Measurements from ENCODE around the gene NRP2. TPM values are rescaled to one million over a fixed set of nuclear protein-coding genes. Genes with fewer than 3 reads are reported as not detected.

NRP2 gene
- total RNA-seq, 2 experiments from 2014 or later: 0.19 TPM; not detected in 1

GRCh38 chr2:205740381-205740780 lies 58.1 kb downstream of the NRP2 start:
- no peaks in the 10 kb centered on the region for H3K27me3 ChIP-seq (ENCODE audit: control insufficient read depth in 1 of 2, insufficient read depth in 2 of 2, low read length in 2 of 2)
- Mint-ChIP-seq H3K27ac (no peak overlapping the region), H3K4me3 (no peak overlapping the region), H3K36me3 (ENCODE audit: low read depth) (no peaks in the 10 kb centered on the region), H3K9me3 (no peaks in the 10 kb centered on the region), H3K4me1 (ENCODE audit: low read depth) (no peaks in the 10 kb centered on the region), H3K27me3 (peaks cover 26% of the 10 kb centered on the region)
- no peaks in the 10 kb centered on the region for H3K36me3 ChIP-seq (ENCODE audit: insufficient read depth, low read length)
- no peak overlapping the region for H3K27ac ChIP-seq (ENCODE audit: low read depth in 1 of 2, low read length in 2 of 2)
- POLR2A ChIA-PET: no interaction called here
- CTCF ChIA-PET: no interaction called here
- no peak overlapping the region for H3K4me3 ChIP-seq (ENCODE audit: low read length)
- no peaks in the 10 kb centered on the region for H3K4me1 ChIP-seq (ENCODE audit: insufficient read depth, low read length)
- DNase-seq (no peak), ATAC-seq (ENCODE audit: poor library complexity) (no peak)
- intact Hi-C loops (cut with DNase I, micrococcal nuclease): no loop called here
- H3K9me3 ChIP-seq (ENCODE audit: control insufficient read depth in 1 of 2, insufficient read depth in 1 of 2, low read length in 2 of 2): no peaks in the 10 kb centered on the region
- TF ChIP-seq, protein P1, sequence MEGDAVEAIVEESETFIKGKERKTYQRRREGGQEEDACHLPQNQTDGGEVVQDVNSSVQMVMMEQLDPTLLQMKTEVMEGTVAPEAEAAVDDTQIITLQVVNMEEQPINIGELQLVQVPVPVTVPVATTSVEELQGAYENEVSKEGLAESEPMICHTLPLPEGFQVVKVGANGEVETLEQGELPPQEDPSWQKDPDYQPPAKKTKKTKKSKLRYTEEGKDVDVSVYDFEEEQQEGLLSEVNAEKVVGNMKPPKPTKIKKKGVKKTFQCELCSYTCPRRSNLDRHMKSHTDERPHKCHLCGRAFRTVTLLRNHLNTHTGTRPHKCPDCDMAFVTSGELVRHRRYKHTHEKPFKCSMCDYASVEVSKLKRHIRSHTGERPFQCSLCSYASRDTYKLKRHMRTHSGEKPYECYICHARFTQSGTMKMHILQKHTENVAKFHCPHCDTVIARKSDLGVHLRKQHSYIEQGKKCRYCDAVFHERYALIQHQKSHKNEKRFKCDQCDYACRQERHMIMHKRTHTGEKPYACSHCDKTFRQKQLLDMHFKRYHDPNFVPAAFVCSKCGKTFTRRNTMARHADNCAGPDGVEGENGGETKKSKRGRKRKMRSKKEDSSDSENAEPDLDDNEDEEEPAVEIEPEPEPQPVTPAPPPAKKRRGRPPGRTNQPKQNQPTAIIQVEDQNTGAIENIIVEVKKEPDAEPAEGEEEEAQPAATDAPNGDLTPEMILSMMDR (IDR thresholded peaks at IDR 0.05): no peak

DNA sequence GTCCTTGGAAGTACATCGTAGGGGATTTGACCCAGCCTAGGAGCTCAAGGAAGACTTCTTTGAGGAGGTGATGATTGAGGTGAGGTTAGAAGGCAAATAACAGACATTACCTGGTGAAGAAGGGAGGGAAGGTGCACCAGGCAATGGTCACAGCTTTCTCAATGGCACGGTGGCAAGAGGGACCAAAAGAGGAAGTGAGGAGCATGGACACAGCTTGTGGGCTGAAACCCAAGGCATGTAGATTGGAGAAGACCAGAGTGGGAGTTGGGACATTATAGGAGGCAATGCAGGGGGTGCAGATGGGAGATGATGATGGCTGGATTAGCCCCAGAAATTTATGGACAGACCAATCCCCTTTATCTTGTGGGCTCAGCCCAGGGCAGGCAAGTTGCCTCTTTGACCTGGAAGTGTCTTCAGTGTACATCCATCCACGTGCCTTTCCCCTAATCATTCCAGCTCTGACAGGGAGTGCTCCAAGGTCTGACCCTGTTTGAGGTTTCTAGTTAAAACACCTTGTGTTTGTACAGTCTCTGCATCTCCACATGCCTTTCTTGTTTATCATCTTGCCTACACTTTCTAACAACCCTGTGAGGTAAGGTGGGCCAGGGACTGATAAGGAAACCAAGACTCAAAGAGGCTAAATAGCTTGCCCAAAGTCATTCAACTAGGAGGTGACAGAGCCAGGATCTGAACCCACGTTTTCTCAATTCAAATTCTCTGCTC lies 59.1 kb downstream of the NRP2 start:
- TF ChIP-seq, protein P1 (IDR thresholded peaks at IDR 0.05): no peak
- no peaks in the 10 kb centered on the region for H3K4me1 ChIP-seq (ENCODE audit: insufficient read depth, low read length)
- peaks cover 0 to 3% of the 10 kb centered on the region in 2 experiments for H3K9me3 ChIP-seq (ENCODE audit: control insufficient read depth in 1 of 2, insufficient read depth in 1 of 2, low read length in 2 of 2)
- peaks cover 30% of the 10 kb centered on the region for H3K27me3 Mint-ChIP-seq
- intact Hi-C loops (cut with DNase I, micrococcal nuclease): no loop called here
- peaks cover 0 to 5% of the 10 kb centered on the region in 2 experiments for H3K27me3 ChIP-seq (ENCODE audit: control insufficient read depth in 1 of 2, insufficient read depth in 2 of 2, low read length in 2 of 2)
- CTCF ChIA-PET: no interaction called here
- H3K4me1 Mint-ChIP-seq (ENCODE audit: low read depth): no peaks in the 10 kb centered on the region
- POLR2A ChIA-PET: no interaction called here
- no peak for ATAC-seq (ENCODE audit: poor library complexity)
- H3K4me3 ChIP-seq (ENCODE audit: low read length): no peak overlapping the region
- H3K4me3 Mint-ChIP-seq: no peak overlapping the region
- no peak for DNase-seq
- no peak overlapping the region for H3K27ac ChIP-seq (ENCODE audit: low read depth in 1 of 2, low read length in 2 of 2)
- no peak overlapping the region for H3K27ac Mint-ChIP-seq
- H3K36me3 Mint-ChIP-seq (ENCODE audit: low read depth): no peaks in the 10 kb centered on the region
- no peaks in the 10 kb centered on the region for H3K9me3 Mint-ChIP-seq
- no peaks in the 10 kb centered on the region for H3K36me3 ChIP-seq (ENCODE audit: insufficient read depth, low read length)

- H3K4me1 Mint-ChIP-seq (ENCODE audit: low read depth): no peaks in the 10 kb centered on the region
- ATAC-seq (ENCODE audit: poor library complexity) (no peak), DNase-seq (no peak)
- TF ChIP-seq, protein P1 (IDR thresholded peaks at IDR 0.05): no peak
- H3K36me3 Mint-ChIP-seq (ENCODE audit: low read depth): no peaks in the 10 kb centered on the region
- H3K36me3 ChIP-seq (ENCODE audit: insufficient read depth, low read length): no peaks in the 10 kb centered on the region
- H3K4me1 ChIP-seq (ENCODE audit: insufficient read depth, low read length): no peaks in the 10 kb centered on the region
- H3K4me3 Mint-ChIP-seq: no peak overlapping the region
- H3K27ac ChIP-seq (ENCODE audit: low read depth in 1 of 2, low read length in 2 of 2): no peak overlapping the region
- ChIA-PET CTCF (no interaction called here), POLR2A (no interaction called here)
- no peaks in the 10 kb centered on the region for H3K9me3 Mint-ChIP-seq
- peaks cover 0 to 6% of the 10 kb centered on the region in 2 experiments for H3K27me3 ChIP-seq (ENCODE audit: control insufficient read depth in 1 of 2, insufficient read depth in 2 of 2, low read length in 2 of 2)
- no peak overlapping the region for H3K27ac Mint-ChIP-seq
- H3K9me3 ChIP-seq (ENCODE audit: control insufficient read depth in 1 of 2, insufficient read depth in 1 of 2, low read length in 2 of 2): peaks cover 0 to 5% of the 10 kb centered on the region in 2 experiments
- H3K27me3 Mint-ChIP-seq: peaks cover 37% of the 10 kb centered on the region
- intact Hi-C loops (cut with DNase I, micrococcal nuclease): no loop called here
- H3K4me3 ChIP-seq (ENCODE audit: low read length): no peak overlapping the region
Measured at GRCh38 chr2:205743137-205743536, 60.8 kb downstream of the NRP2 start.
